H9 (cell line): ENCODE measurements around the gene DSN1. TPM values are rescaled to one million over a fixed set of nuclear protein-coding genes. Genes with fewer than 3 reads are reported as not detected.

Experiments
- DNase-seq: peaks from one replicate; pipeline ENCODE4 v3.0.0-alpha.2; 2017
- H2AFZ ChIP-seq: one replicate; pipeline ENCODE4 v1.6.1; 2013; ENCODE audit warnings: mild to moderate bottlenecking, low read length, control low read depth, moderate library complexity
- H2AK5ac ChIP-seq: 2 replicates; pipeline ENCODE4 v1.6.1; 2013; ENCODE audit warnings: low read length, control low read depth, mixed read lengths; ENCODE audit not compliant: insufficient read length
- H2BK120ac ChIP-seq: one replicate; pipeline ENCODE4 v1.6.1; 2013; ENCODE audit warnings: low read depth, mild to moderate bottlenecking, low read length, control low read depth, inconsistent platforms; ENCODE audit not compliant: poor library complexity, severe bottlenecking
- H2BK12ac ChIP-seq: 2 replicates; pipeline ENCODE4 v1.6.1; 2013; ENCODE audit warnings: low read length, control low read depth, mixed read lengths, low read depth; ENCODE audit not compliant: insufficient read length
- H2BK15ac ChIP-seq: 2 replicates; pipeline ENCODE4 v1.6.1; 2013; ENCODE audit warnings: low read depth, low read length, control low read depth
- H2BK20ac ChIP-seq: one replicate; pipeline ENCODE4 v1.6.1; 2013; ENCODE audit warnings: low read depth, mild to moderate bottlenecking, low read length, control low read depth, inconsistent platforms; ENCODE audit not compliant: poor library complexity, severe bottlenecking
- H2BK5ac ChIP-seq: 2 replicates; pipeline ENCODE4 v1.6.1; 2013; ENCODE audit warnings: low read length, control low read depth, mixed read lengths; ENCODE audit not compliant: insufficient read length
- H3K14ac ChIP-seq: 2 replicates; pipeline ENCODE4 v1.6.1; 2013; ENCODE audit warnings: low read length, control low read depth; ENCODE audit not compliant: insufficient read depth
- H3K18ac ChIP-seq: 2 replicates; pipeline ENCODE4 v1.6.1; 2013; ENCODE audit warnings: low read depth, mild to moderate bottlenecking, mixed read lengths, low read length, control low read depth; ENCODE audit not compliant: insufficient read length
- H3K23ac ChIP-seq: 2 replicates; pipeline ENCODE4 v1.6.1; 2013; ENCODE audit warnings: low read length, control low read depth, mixed read lengths, low read depth; ENCODE audit not compliant: insufficient read length
- H3K23me2 ChIP-seq: 2 replicates; pipeline ENCODE4 v1.6.1; 2013; ENCODE audit warnings: low read depth, mild to moderate bottlenecking, mixed read lengths, low read length, control low read depth; ENCODE audit not compliant: insufficient read length, poor library complexity, severe bottlenecking
- H3K27ac ChIP-seq: 2 replicates; pipeline ENCODE4 v1.5.1; 2013; ENCODE audit warnings: low read length, control low read depth, mixed read lengths, low read depth; ENCODE audit not compliant: insufficient read length
- H3K27me3 ChIP-seq: 2 replicates; pipeline ENCODE4 v1.6.1; 2013; ENCODE audit warnings: low read length, control low read depth, inconsistent platforms; ENCODE audit not compliant: insufficient read depth
- H3K4ac ChIP-seq: 2 replicates; pipeline ENCODE4 v1.6.1; 2013; ENCODE audit warnings: low read depth, mild to moderate bottlenecking, control low read depth, inconsistent platforms, low read length, moderate library complexity
- H3K4me1 ChIP-seq: 2 replicates; pipeline ENCODE4 v1.6.1; 2013; ENCODE audit warnings: low read length, control low read depth, inconsistent platforms; ENCODE audit not compliant: insufficient read depth
- H3K4me2 ChIP-seq: 2 replicates; pipeline ENCODE4 v1.6.1; 2013; ENCODE audit warnings: low read length, control low read depth, mixed read lengths; ENCODE audit not compliant: insufficient read length, insufficient read depth
- H3K56ac ChIP-seq: 2 replicates; pipeline ENCODE4 v1.6.1; 2013; ENCODE audit warnings: low read depth, mild to moderate bottlenecking, mixed read lengths, low read length, control low read depth; ENCODE audit not compliant: insufficient read length
- H3K79me1 ChIP-seq: 2 replicates; pipeline ENCODE4 v1.6.1; 2013; ENCODE audit warnings: low read depth, mild to moderate bottlenecking, moderate library complexity, low read length, control low read depth, inconsistent platforms; ENCODE audit not compliant: insufficient read depth, poor library complexity, severe bottlenecking
- H3K79me2 ChIP-seq: 2 replicates; pipeline ENCODE4 v1.6.1; 2013; ENCODE audit warnings: low read length, control low read depth, inconsistent platforms; ENCODE audit not compliant: insufficient read depth
- H3K9ac ChIP-seq: 2 replicates; pipeline ENCODE4 v1.6.1; 2013; ENCODE audit warnings: low read length, control low read depth, mixed read lengths; ENCODE audit not compliant: insufficient read length; ENCODE audit errors: extremely low read depth
- H3K9me3 ChIP-seq: one replicate; pipeline ENCODE4 v1.6.1; 2013; ENCODE audit warnings: low read depth, low read length, inconsistent platforms; ENCODE audit not compliant: control insufficient read depth
- H3T11ph ChIP-seq: one replicate; pipeline ENCODE4 v1.6.1; 2013; ENCODE audit warnings: mild to moderate bottlenecking, low read length, control low read depth, inconsistent platforms
- H4K20me1 ChIP-seq: one replicate; pipeline ENCODE4 v1.6.1; 2013; ENCODE audit not compliant: control insufficient read depth, insufficient read length, insufficient read depth
- H4K5ac ChIP-seq: 2 replicates; pipeline ENCODE4 v1.6.1; 2013; ENCODE audit warnings: low read depth, mild to moderate bottlenecking, mixed read lengths, low read length, control low read depth; ENCODE audit not compliant: insufficient read length
- H4K8ac ChIP-seq: replicated peaks from 2 replicates; pipeline ENCODE4 v1.6.1; 2013; ENCODE audit warnings: low read length, control low read depth, mixed read lengths, low read depth; ENCODE audit not compliant: insufficient read length
- H4K91ac ChIP-seq: 2 replicates; pipeline ENCODE4 v1.6.1; 2013; ENCODE audit warnings: low read depth, mild to moderate bottlenecking, moderate library complexity, mixed read lengths, low read length, control low read depth; ENCODE audit not compliant: insufficient read length
- H3K27ac Mint-ChIP-seq, 3 experiments: 2 replicates in 2 of 3; 3 replicates in 1 of 3; pipeline ENCODE4 v1.8.0; 2020 to 2021; ENCODE audit warnings: mixed read lengths in 3 of 3, mild to moderate bottlenecking in 1 of 3, moderate library complexity in 1 of 3
- H3K27me3 Mint-ChIP-seq: 2 replicates; pipeline ENCODE4 v1.8.0; 2021; ENCODE audit warnings: low read depth, mild to moderate bottlenecking, moderate library complexity, mixed read lengths
- H3K36me3 Mint-ChIP-seq, 3 experiments: 2 replicates in 2 of 3; 3 replicates in 1 of 3; pipeline ENCODE4 v1.8.0; 2020 to 2021; ENCODE audit warnings: low read depth in 3 of 3, mixed read lengths in 3 of 3; ENCODE audit not compliant: insufficient read depth in 1 of 3
- H3K4me1 Mint-ChIP-seq, 2 experiments: 2 replicates each; pipeline ENCODE4 v1.8.0; 2020; ENCODE audit warnings: mixed read lengths in 2 of 2
- H3K4me3 Mint-ChIP-seq, 2 experiments: 2 replicates in 1 of 2; 3 replicates in 1 of 2; pipeline ENCODE4 v1.8.0; 2020 to 2021; ENCODE audit warnings: mild to moderate bottlenecking in 2 of 2, mixed read lengths in 2 of 2, moderate library complexity in 1 of 2
- H3K9me3 Mint-ChIP-seq, 2 experiments: 2 replicates in 1 of 2; 3 replicates in 1 of 2; pipeline ENCODE4 v1.8.0; 2020; ENCODE audit warnings: mild to moderate bottlenecking in 2 of 2, mixed read lengths in 2 of 2, moderate library complexity in 1 of 2
- WGBS: extraction: QIAGEN DNeasy Blood & Tissue Kit; methylation state at CpG from one replicate; pipeline ENCODE4 v1.1.7; 2013; ENCODE audit warnings: missing lambda C conversion rate, low lambda C conversion rate, mixed read lengths; ENCODE audit not compliant: insufficient read length; ENCODE audit errors: extremely low coverage; 5-methylcytosine and 5-hydroxymethylcytosine counted together
- total RNA-seq: library from RNA; stranded (reverse); gene quantifications from 2 replicates; pipeline ENCODE4 v1.2.1, GENCODE V29; 2021
- TF ChIP-seq, protein P1 (sequence below): fragments of 200-600 bp; sonication (generic); conservative IDR thresholded peaks from 3 replicates; pipeline ENCODE4 v1.8.0; 2021; ENCODE audit warnings: antibody characterized with exemption, mild to moderate bottlenecking

Gene DSN1
- total RNA-seq, 1 experiment from 2014 or later = 22.8 TPM

GRCh38 chr20:36820073-36820472 is 46.5 kb upstream of the DSN1 start:
- Histone ChIP-seq H3K9me3 (no peaks in the 10 kb centered on the region), H3K14ac (0 out of 2 replicates have a peak overlapping the region, but pooled peaks have one; percentile 55), H2AFZ (no peak overlapping the region), H3K23me2 (no peaks in the 10 kb centered on the region), H4K91ac (no peak overlapping the region), H2BK5ac (peak overlapping the region; percentile 58), H3K9ac (no peak overlapping the region), H3K79me1 (no peaks in the 10 kb centered on the region), H4K5ac (no peak overlapping the region), H4K8ac (no peak overlapping the region), H3K4me1 (no peaks in the 10 kb centered on the region), H2BK120ac (no peak overlapping the region), H3K27me3 (no peaks in the 10 kb centered on the region), H4K20me1 (no peaks in the 10 kb centered on the region), H3K18ac (no peak overlapping the region), H2BK20ac (no peak overlapping the region), H3T11ph (no peak overlapping the region), H3K79me2 (no peaks in the 10 kb centered on the region), H3K4me2 (peak overlapping the region; percentile 19), H3K27ac (no peak overlapping the region), H3K23ac (no peak overlapping the region), H3K4ac (no peak overlapping the region), H2AK5ac (no peak overlapping the region), H2BK15ac (no peak overlapping the region), H2BK12ac (no peak overlapping the region), H3K56ac (no peak overlapping the region)
- no CpG with 5 or more reads among the region's 1 CpG for WGBS
- DNase-seq = no peak
- Mint-ChIP-seq H3K9me3 (no peaks in the 10 kb centered on the region), H3K36me3 (peaks cover 7 to 48% (median 46%) of the 10 kb centered on the region in 3 experiments; a peak in 6 of 7 replicates), H3K27me3 (no peaks in the 10 kb centered on the region), H3K4me1 (peaks cover 18 to 23% of the 10 kb centered on the region in 2 experiments), H3K27ac (peak overlapping the region; percentile 81 to 94 (median 84); a peak in 6 of 7 replicates), H3K4me3 (no peak overlapping the region)
- TF ChIP-seq, protein P1, sequence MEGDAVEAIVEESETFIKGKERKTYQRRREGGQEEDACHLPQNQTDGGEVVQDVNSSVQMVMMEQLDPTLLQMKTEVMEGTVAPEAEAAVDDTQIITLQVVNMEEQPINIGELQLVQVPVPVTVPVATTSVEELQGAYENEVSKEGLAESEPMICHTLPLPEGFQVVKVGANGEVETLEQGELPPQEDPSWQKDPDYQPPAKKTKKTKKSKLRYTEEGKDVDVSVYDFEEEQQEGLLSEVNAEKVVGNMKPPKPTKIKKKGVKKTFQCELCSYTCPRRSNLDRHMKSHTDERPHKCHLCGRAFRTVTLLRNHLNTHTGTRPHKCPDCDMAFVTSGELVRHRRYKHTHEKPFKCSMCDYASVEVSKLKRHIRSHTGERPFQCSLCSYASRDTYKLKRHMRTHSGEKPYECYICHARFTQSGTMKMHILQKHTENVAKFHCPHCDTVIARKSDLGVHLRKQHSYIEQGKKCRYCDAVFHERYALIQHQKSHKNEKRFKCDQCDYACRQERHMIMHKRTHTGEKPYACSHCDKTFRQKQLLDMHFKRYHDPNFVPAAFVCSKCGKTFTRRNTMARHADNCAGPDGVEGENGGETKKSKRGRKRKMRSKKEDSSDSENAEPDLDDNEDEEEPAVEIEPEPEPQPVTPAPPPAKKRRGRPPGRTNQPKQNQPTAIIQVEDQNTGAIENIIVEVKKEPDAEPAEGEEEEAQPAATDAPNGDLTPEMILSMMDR = no peak
